ENCODE data around the gene NR2E3. TPM values are rescaled to one million over a fixed set of nuclear protein-coding genes. Genes with fewer than 3 reads are reported as not detected.

NR2E3 gene
- total RNA-seq = 0.70 TPM
- long read RNA-seq = 0 reads

- no peak for DNase-seq
- no peak for ATAC-seq (ENCODE audit: poor library complexity)
- intact Hi-C loops (cut with DNase I) = no loop called here
These were observed at the start of gene NR2E3 for GRCh38 chr15:71810256-71811035. TSS of gene NR2E3 (plus strand) at chr15:71810554. CDS start at chr15:71810744, 190 bp downstream.

GRCh38 chr15:71760852-71761251 is 49.5 kb upstream of the NR2E3 start:
- ATAC-seq (ENCODE audit: poor library complexity) (no peak), DNase-seq (no peak)
- intact Hi-C loops (cut with DNase I) = no loop called here

GRCh38 chr15:71761649-71762048 is 48.7 kb upstream of the NR2E3 start:
- intact Hi-C loops (cut with DNase I) = no loop called here
- peak; percentile 71 for ATAC-seq (ENCODE audit: poor library complexity)
- no peak for DNase-seq

GRCh38 chr15:71768184-71768583 is 42.2 kb upstream of the NR2E3 start:
- intact Hi-C loops (cut with DNase I) = no loop called here
- DNase-seq (no peak), ATAC-seq (ENCODE audit: poor library complexity) (no peak)

- DNase-seq (no peak), ATAC-seq (ENCODE audit: poor library complexity) (no peak)
- intact Hi-C loops (cut with DNase I) = no loop called here
These were observed 37.0 kb upstream of the NR2E3 start for GRCh38 chr15:71773206-71773859.

- ATAC-seq (ENCODE audit: poor library complexity) = no peak
- intact Hi-C loops (cut with DNase I) = no loop called here
- DNase-seq = no peak
These were observed 34.5 kb upstream of the NR2E3 start for GRCh38 chr15:71775856-71776255.

GRCh38 chr15:71776304-71776703 is 34.0 kb upstream of the NR2E3 start:
- intact Hi-C loops (cut with DNase I) = no loop called here
- DNase-seq = no peak
- ATAC-seq (ENCODE audit: poor library complexity) = no peak

GRCh38 chr15:71777216-71777943 is 33.0 kb upstream of the NR2E3 start:
- intact Hi-C loops (cut with DNase I) = no loop called here
- ATAC-seq (ENCODE audit: poor library complexity) = no peak
- DNase-seq = no peak

- intact Hi-C loops (cut with DNase I) = no loop called here
- no peak for DNase-seq
These were observed 31.1 kb upstream of the NR2E3 start for GRCh38 chr15:71779073-71779797.

GRCh38 chr15:71780115-71780976 is 30.0 kb upstream of the NR2E3 start:
- ATAC-seq (ENCODE audit: poor library complexity) = peak; percentile 42
- intact Hi-C loops (cut with DNase I) = no loop called here
- no peak for DNase-seq

More at GRCh38 chr15:71779073-71779797, 31.1 kb upstream of the NR2E3 start:
- ATAC-seq (ENCODE audit: poor library complexity) = no peak

- ATAC-seq (ENCODE audit: poor library complexity) (no peak), DNase-seq (no peak)
- intact Hi-C loops (cut with DNase I) = no loop called here
These were observed 29.0 kb upstream of the NR2E3 start for GRCh38 chr15:71781179-71781964.

GRCh38 chr15:71781965-71782265 is 28.4 kb upstream of the NR2E3 start:
- intact Hi-C loops (cut with DNase I) = no loop called here
- DNase-seq = no peak

GRCh38 chr15:71782422-71783165 is 27.8 kb upstream of the NR2E3 start:
- ATAC-seq (ENCODE audit: poor library complexity) = no peak
- DNase-seq = no peak
- intact Hi-C loops (cut with DNase I) = no loop called here

More at GRCh38 chr15:71781965-71782265, 28.4 kb upstream of the NR2E3 start:
- ATAC-seq (ENCODE audit: poor library complexity) = no peak

GRCh38 chr15:71784719-71785118 is 25.6 kb upstream of the NR2E3 start:
- ATAC-seq (ENCODE audit: poor library complexity) = no peak
- intact Hi-C loops (cut with DNase I) = no loop called here

GRCh38 chr15:71785996-71786395 is 24.4 kb upstream of the NR2E3 start:
- intact Hi-C loops (cut with DNase I) = no loop called here
- no peak for ATAC-seq (ENCODE audit: poor library complexity)

More at GRCh38 chr15:71784719-71785118, 25.6 kb upstream of the NR2E3 start:
- DNase-seq = no peak

GRCh38 chr15:71786673-71787072 is 23.7 kb upstream of the NR2E3 start:
- DNase-seq = no peak
- intact Hi-C loops (cut with DNase I) = no loop called here
- ATAC-seq (ENCODE audit: poor library complexity) = no peak

More at GRCh38 chr15:71785996-71786395, 24.4 kb upstream of the NR2E3 start:
- no peak for DNase-seq
